K562 (cell line): ENCODE measurements around the gene HARS2.

Source experiments
- EHMT2 ChIP-seq: fragments of 450-650 bp; IDR thresholded peaks from 2 replicates; pipeline ENCODE4 v1.6.1; 2018; ENCODE audit warnings: antibody characterized with exemption
- ESRRB ChIP-seq: fragments of 250-450 bp; sonication (Bioruptor Pico); IDR thresholded peaks from 2 replicates; pipeline ENCODE4 v1.5.0; 2020; ENCODE audit warnings: mild to moderate bottlenecking, moderate library complexity, borderline replicate concordance
- KAT7 ChIP-seq: sonication (generic); formaldehyde crosslinking; IDR thresholded peaks from 2 replicates; pipeline ENCODE4 v1.8.0; 2022; ENCODE audit warnings: missing genetic modification reagents, mild to moderate bottlenecking, borderline replicate concordance
- SP1 ChIP-seq: sonication (generic); formaldehyde crosslinking; IDR thresholded peaks from 2 replicates; pipeline ENCODE4 v1.8.1; 2022; ENCODE audit warnings: mild to moderate bottlenecking, missing genetic modification reagents
- TF ChIP-seq, protein P1 (sequence below): sonication (generic); formaldehyde crosslinking; IDR thresholded peaks from 2 replicates; pipeline ENCODE4 v1.8.1; 2023; ENCODE audit warnings: mild to moderate bottlenecking, missing genetic modification reagents
- TF ChIP-seq, protein P2 (sequence below): fragments of 250-450 bp; sonication (Bioruptor Pico); IDR thresholded peaks from 2 replicates; pipeline ENCODE4 v1.9.0; 2021; ENCODE audit warnings: mild to moderate bottlenecking
- TF ChIP-seq, protein P3 (sequence below): IDR thresholded peaks from 3 replicates; pipeline ENCODE4 v1.6.1; 2011; ENCODE audit warnings: borderline replicate concordance, mild to moderate bottlenecking, moderate library complexity; ENCODE audit not compliant: insufficient read length; ENCODE audit errors: extremely low read depth

DNA sequence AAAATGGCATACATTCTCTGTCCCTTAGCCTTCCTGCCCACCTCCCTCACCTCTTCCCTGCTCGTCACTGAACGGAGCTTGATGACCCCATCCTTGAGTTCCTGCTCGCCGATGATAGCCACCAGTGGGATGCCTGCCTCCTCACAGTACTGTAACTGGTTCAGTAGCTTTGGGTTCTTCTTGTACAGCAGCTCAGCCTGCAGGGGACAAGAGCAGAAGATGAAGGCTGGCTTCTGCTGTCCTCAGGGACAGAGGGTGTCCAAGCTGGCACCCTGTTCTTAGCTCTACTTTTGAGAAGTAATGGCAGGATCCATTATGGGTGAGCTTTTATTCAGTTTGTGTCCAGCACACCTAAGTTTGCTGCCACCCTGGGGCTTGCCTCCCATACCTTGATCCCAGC is 16.6 kb upstream of the HARS2 start:
- TF ChIP-seq, protein P1, sequence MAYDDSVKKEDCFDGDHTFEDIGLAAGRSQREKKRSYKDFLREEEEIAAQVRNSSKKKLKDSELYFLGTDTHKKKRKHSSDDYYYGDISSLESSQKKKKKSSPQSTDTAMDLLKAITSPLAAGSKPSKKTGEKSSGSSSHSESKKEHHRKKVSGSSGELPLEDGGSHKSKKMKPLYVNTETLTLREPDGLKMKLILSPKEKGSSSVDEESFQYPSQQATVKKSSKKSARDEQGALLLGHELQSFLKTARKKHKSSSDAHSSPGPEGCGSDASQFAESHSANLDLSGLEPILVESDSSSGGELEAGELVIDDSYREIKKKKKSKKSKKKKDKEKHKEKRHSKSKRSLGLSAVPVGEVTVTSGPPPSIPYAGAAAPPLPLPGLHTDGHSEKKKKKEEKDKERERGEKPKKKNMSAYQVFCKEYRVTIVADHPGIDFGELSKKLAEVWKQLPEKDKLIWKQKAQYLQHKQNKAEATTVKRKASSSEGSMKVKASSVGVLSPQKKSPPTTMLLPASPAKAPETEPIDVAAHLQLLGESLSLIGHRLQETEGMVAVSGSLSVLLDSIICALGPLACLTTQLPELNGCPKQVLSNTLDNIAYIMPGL (CRISPR knock-in tag) = no peak
- TF ChIP-seq KAT7 (no peak), SP1 (CRISPR knock-in tag) (no peak), ESRRB (CRISPR knock-in tag) (no peak), EHMT2 (no peak)
- TF ChIP-seq, protein P2, sequence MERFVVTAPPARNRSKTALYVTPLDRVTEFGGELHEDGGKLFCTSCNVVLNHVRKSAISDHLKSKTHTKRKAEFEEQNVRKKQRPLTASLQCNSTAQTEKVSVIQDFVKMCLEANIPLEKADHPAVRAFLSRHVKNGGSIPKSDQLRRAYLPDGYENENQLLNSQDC = no peak
- TF ChIP-seq, protein P3, sequence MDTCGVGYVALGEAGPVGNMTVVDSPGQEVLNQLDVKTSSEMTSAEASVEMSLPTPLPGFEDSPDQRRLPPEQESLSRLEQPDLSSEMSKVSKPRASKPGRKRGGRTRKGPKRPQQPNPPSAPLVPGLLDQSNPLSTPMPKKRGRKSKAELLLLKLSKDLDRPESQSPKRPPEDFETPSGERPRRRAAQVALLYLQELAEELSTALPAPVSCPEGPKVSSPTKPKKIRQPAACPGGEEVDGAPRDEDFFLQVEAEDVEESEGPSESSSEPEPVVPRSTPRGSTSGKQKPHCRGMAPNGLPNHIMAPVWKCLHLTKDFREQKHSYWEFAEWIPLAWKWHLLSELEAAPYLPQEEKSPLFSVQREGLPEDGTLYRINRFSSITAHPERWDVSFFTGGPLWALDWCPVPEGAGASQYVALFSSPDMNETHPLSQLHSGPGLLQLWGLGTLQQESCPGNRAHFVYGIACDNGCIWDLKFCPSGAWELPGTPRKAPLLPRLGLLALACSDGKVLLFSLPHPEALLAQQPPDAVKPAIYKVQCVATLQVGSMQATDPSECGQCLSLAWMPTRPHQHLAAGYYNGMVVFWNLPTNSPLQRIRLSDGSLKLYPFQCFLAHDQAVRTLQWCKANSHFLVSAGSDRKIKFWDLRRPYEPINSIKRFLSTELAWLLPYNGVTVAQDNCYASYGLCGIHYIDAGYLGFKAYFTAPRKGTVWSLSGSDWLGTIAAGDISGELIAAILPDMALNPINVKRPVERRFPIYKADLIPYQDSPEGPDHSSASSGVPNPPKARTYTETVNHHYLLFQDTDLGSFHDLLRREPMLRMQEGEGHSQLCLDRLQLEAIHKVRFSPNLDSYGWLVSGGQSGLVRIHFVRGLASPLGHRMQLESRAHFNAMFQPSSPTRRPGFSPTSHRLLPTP = no peak
